K562 (cell line): ENCODE results near the gene BCAR3. TPM values are rescaled to one million over a fixed set of nuclear protein-coding genes. Genes with fewer than 3 reads are reported as not detected.

Experiments
- ATAC-seq: fragments of 200-7000 bp; cut with Tn5 transposase; 3 replicates; pipeline ENCODE4 v1.9.1; 2020; ENCODE audit warnings: moderate library complexity
- BruUV-seq: library from RNA; stranded (reverse); fragments of 400-500 nt; replicated peaks from 2 replicates; lab custom pipeline; 2021; lab: Mats Ljungman, UMichigan
- CTCF ChIA-PET: fragments of 300-600 bp; formaldehyde crosslinking; extraction: SDS; loops from one replicate; lab custom pipeline; 2021; ENCODE audit warnings: low intra/inter-chr PET ratio; lab: Yijun Ruan, JAX
- POLR2A ChIA-PET: fragments of 300-600, 350-650 bp; sonication (Branson Sonifier 250); formaldehyde crosslinking; extraction: SDS; loops from one replicate; lab custom pipeline; 2021; ENCODE audit warnings: antibody characterized with exemption, inconsistent platforms; lab: Yijun Ruan, JAX
- DNase-seq, 4 experiments: peaks; one replicate each; pipeline versions ENCODE4 v3.0.0 to v3.0.0-alpha.2; 2011 to 2018; ENCODE audit warnings: low spot score in 3 of 4, mixed read lengths in 3 of 4; ENCODE audit errors: extremely low read depth in 1 of 4
- FAIRE-seq: peaks from 2 replicates; lab custom pipeline; 2011; peaks lifted over from hg19 to GRCh38; lab: Jason Lieb, UNC
- H2AFZ ChIP-seq: 2 replicates; pipeline ENCODE4 v1.6.0; 2011; ENCODE audit warnings: low read depth, low read length, control low read depth, inconsistent platforms
- H3K27ac ChIP-seq: fragments of 200-600 bp; 3 replicates; pipeline ENCODE4 v1.8.0; 2011; ENCODE audit warnings: low read depth, mild to moderate bottlenecking, control low read depth, inconsistent platforms, low read length, moderate library complexity, mixed read lengths; ENCODE audit errors: extremely low read depth
- H3K27me3 ChIP-seq, 2 experiments: fragments of 300-600 bp in 1 of 2; 2 replicates in 1 of 2; 3 replicates in 1 of 2; pipeline versions ENCODE4 v1.6.0 to v1.8.0; 2011; ENCODE audit warnings: inconsistent platforms in 2 of 2, low read length in 2 of 2, mild to moderate bottlenecking in 1 of 2, mixed read lengths in 1 of 2, moderate library complexity in 1 of 2; ENCODE audit not compliant: control insufficient read depth in 2 of 2, insufficient read depth in 2 of 2
- H3K36me3 ChIP-seq: fragments of 300-600 bp; 3 replicates; pipeline ENCODE4 v1.8.0; 2011; ENCODE audit warnings: mild to moderate bottlenecking, low read length, inconsistent platforms; ENCODE audit not compliant: control insufficient read depth, insufficient read depth
- H3K4me1 ChIP-seq, 2 experiments: fragments of 200-600 bp in 1 of 2; replicated peaks in 1 of 2; 2 replicates in 1 of 2; 3 replicates in 1 of 2; pipeline versions ENCODE4 v1.5.1 to v1.8.0; 2011; ENCODE audit warnings: inconsistent platforms in 2 of 2, low read length in 2 of 2, mild to moderate bottlenecking in 1 of 2, mixed read lengths in 1 of 2, moderate library complexity in 1 of 2; ENCODE audit not compliant: control insufficient read depth in 2 of 2, insufficient read depth in 2 of 2
- H3K4me2 ChIP-seq: 2 replicates; pipeline ENCODE4 v1.6.1; 2011; ENCODE audit warnings: low read length, control low read depth, inconsistent platforms, mixed read lengths; ENCODE audit not compliant: insufficient read depth
- H3K4me3 ChIP-seq: fragments of 200-600 bp; sonication (generic), shearing (Covaris generic); 2 replicates; pipeline ENCODE4 v1.5.1; 2016; ENCODE audit warnings: control low read depth, inconsistent platforms
- H3K79me2 ChIP-seq: fragments of 200-600 bp; 3 replicates; pipeline ENCODE4 v1.8.0; 2011; ENCODE audit warnings: low read length, inconsistent platforms; ENCODE audit not compliant: control insufficient read depth, insufficient read depth
- H3K9ac ChIP-seq, 2 experiments: 2 replicates each; pipeline versions ENCODE4 v1.6.0 to v1.6.1; 2011; ENCODE audit warnings: low read depth in 2 of 2, low read length in 2 of 2, control low read depth in 1 of 2, inconsistent platforms in 1 of 2, mild to moderate bottlenecking in 1 of 2, mixed read lengths in 1 of 2; ENCODE audit not compliant: insufficient read depth in 1 of 2
- H3K9me1 ChIP-seq: one replicate; pipeline ENCODE4 v1.6.0; 2011; ENCODE audit warnings: inconsistent platforms, mild to moderate bottlenecking, low read length, moderate library complexity; ENCODE audit not compliant: control insufficient read depth, insufficient read depth
- H3K9me3 ChIP-seq: replicated peaks from 2 replicates; pipeline ENCODE4 v1.5.1; 2011; ENCODE audit warnings: low read depth, low read length, inconsistent platforms; ENCODE audit not compliant: control insufficient read depth, insufficient read depth
- H4K20me1 ChIP-seq: replicated peaks from 2 replicates; pipeline ENCODE4 v1.6.1; 2011; ENCODE audit warnings: low read length, inconsistent platforms, mixed read lengths; ENCODE audit not compliant: control insufficient read depth, insufficient read depth
- ARHGAP35 ChIP-seq: fragments of 450-650 bp; IDR thresholded peaks from 2 replicates; pipeline ENCODE4 v1.6.1; 2018; ENCODE audit not compliant: partially characterized antibody
- CAMTA2 ChIP-seq: fragments of 250-450 bp; sonication (Bioruptor Pico); conservative IDR thresholded peaks from 2 replicates; pipeline ENCODE4 v1.5.1; 2022
- CBX5 ChIP-seq: IDR thresholded peaks from 2 replicates; pipeline ENCODE4 v1.6.1; 2014; ENCODE audit warnings: low read depth, borderline replicate concordance
- ESRRB ChIP-seq: fragments of 250-450 bp; sonication (Bioruptor Pico); IDR thresholded peaks from 2 replicates; pipeline ENCODE4 v1.5.0; 2020; ENCODE audit warnings: mild to moderate bottlenecking, moderate library complexity, borderline replicate concordance
- FOS ChIP-seq: IDR thresholded peaks from 3 replicates; pipeline ENCODE4 v1.6.1; 2011; ENCODE audit not compliant: insufficient read length; ENCODE audit errors: extremely low read depth
- FOSL1 ChIP-seq: fragments of 200-800 bp; sonication (Bioruptor generic); conservative IDR thresholded peaks from 2 replicates; pipeline ENCODE4 v1.6.1; 2016; ENCODE audit warnings: missing genetic modification characterization, missing compliant biosample characterization
- KHSRP ChIP-seq: fragments of 450-650 bp; IDR thresholded peaks from 2 replicates; pipeline ENCODE4 v1.6.1; 2017
- SMARCC2 ChIP-seq: fragments of 450-650 bp; IDR thresholded peaks from 2 replicates; pipeline ENCODE4 v1.6.1; 2017; ENCODE audit warnings: antibody characterized with exemption, moderate library complexity, mild to moderate bottlenecking, low read depth
- ZBTB1 ChIP-seq: sonication (generic); formaldehyde crosslinking; IDR thresholded peaks from 2 replicates; pipeline ENCODE4 v1.8.1; 2023; ENCODE audit warnings: missing genetic modification reagents, low read depth, mild to moderate bottlenecking, borderline replicate concordance
- ZBTB7A ChIP-seq: IDR thresholded peaks from 2 replicates; pipeline ENCODE4 v1.6.1; 2011; ENCODE audit warnings: low read depth, mild to moderate bottlenecking, low read length, moderate library complexity, borderline replicate concordance; ENCODE audit not compliant: control insufficient read depth
- ZNF197 ChIP-seq: fragments of 200-800 bp; sonication (Bioruptor generic); IDR thresholded peaks from 2 replicates; pipeline ENCODE4 v1.6.1; 2016; ENCODE audit warnings: low read depth, missing genetic modification characterization, missing compliant biosample characterization
- WGBS: fragments of 100-300 bp; shearing (Covaris generic); methylation state at CpG from one replicate; pipeline ENCODE4 v1.1.6; 2016; ENCODE audit warnings: low coverage, mixed read lengths; ENCODE audit not compliant: insufficient coverage; ENCODE audit errors: missing lambda C conversion rate; 5-methylcytosine and 5-hydroxymethylcytosine counted together
- in situ Hi-C: fragments of 300-500 bp; cut with MboI; formaldehyde crosslinking; loops from 4 replicates; pipeline ENCODE4 v1.15.0; 2018; ENCODE audit warnings: inconsistent platforms, mixed read lengths
- intact Hi-C: fragments of 100-400 bp; cut with micrococcal nuclease; formaldehyde crosslinking; loops from 2 replicates; pipeline ENCODE4 v1.14.2; 2022
- polyA plus RNA-seq, 8 experiments: library from polyadenylated mRNA; depleted of rRNA in 4 of 8; stranded (reverse) in 5 of 8; unstranded in 3 of 8; fragments of >200 nt; fragmentation: Nextera tagmentation in 2 of 8; fragmentation: Illumina TruSeq in 1 of 8; extraction: Ambion mirVana in 2 of 8; extraction: Trizol in 1 of 8; gene quantifications; 2 replicates each; pipeline versions ENCODE4 v1.2.1 to v1.2.3, GENCODE V29; 2011 to 2014; ENCODE audit warnings: inconsistent platforms in 1 of 8, missing spikeins in 1 of 8
- total RNA-seq, 7 experiments: library from RNA; depleted of rRNA in 6 of 7; stranded (reverse); fragments of >200 nt in 6 of 7; fragmentation: Illumina TruSeq in 2 of 7; extraction: Trizol in 2 of 7; gene quantifications; 2 replicates each; pipeline versions ENCODE4 v1.2.1 to v1.2.3, GENCODE V29; 2011 to 2021; ENCODE audit warnings: low replicate concordance in 1 of 7
- TF ChIP-seq, protein P1 (sequence below): fragments of 250-450 bp; sonication (Bioruptor Pico); IDR thresholded peaks from 2 replicates; pipeline ENCODE4 v1.8.0; 2022; ENCODE audit warnings: inconsistent platforms
- TF ChIP-seq, protein P2 (sequence below): fragments of 450-650 bp; IDR thresholded peaks from 2 replicates; pipeline ENCODE4 v1.6.1; 2016; ENCODE audit warnings: antibody characterized with exemption
- TF ChIP-seq, protein P3 (sequence below): IDR thresholded peaks from 2 replicates; pipeline ENCODE4 v1.6.1; 2014; ENCODE audit warnings: antibody characterized with exemption
- TF ChIP-seq, protein P4 (sequence below): fragments of 250-450 bp; sonication (Bioruptor Pico); IDR thresholded peaks from 2 replicates; pipeline ENCODE4 v1.4.0; 2020; ENCODE audit warnings: mild to moderate bottlenecking, moderate library complexity, borderline replicate concordance
- TF ChIP-seq, protein P5 (sequence below): fragments of 250-450 bp; sonication (Bioruptor Pico); IDR thresholded peaks from 2 replicates; pipeline ENCODE4 v1.8.0; 2021; ENCODE audit warnings: borderline replicate concordance, mild to moderate bottlenecking, moderate library complexity; ENCODE audit not compliant: poor library complexity, severe bottlenecking

The BCAR3 gene
- total and polyA plus RNA-seq, 9 of the 15 experiments (the other 6 are each of a cell fraction or from before 2014, with no cell fraction given), result 1.8 to 6.3 (median 3.8) TPM

DNA sequence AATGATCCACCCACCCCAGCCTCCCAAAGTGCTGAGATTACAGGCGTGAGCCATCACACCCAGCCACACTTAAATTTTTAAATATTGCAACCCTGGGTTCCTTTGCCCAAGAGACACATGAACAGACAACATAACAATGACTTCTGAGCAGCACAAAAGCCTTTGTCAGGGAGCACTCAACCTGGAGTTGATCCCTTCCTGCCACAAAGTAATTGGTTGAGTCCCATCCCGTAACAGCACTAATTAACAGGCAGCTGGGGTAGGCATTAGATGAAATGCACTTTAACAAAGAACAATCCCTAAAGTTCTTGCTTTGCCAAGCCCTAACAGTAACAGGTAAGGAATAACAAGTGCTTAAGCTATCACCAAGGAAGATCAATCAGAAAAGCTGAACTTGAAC lies 5.9 kb upstream of the BCAR3 start:
- H3K4me1 ChIP-seq, result no peaks in the 10 kb centered on the region
- 11% methylated on average over 2 of the region's 2 CpGs for WGBS
- TF ChIP-seq, protein P1, sequence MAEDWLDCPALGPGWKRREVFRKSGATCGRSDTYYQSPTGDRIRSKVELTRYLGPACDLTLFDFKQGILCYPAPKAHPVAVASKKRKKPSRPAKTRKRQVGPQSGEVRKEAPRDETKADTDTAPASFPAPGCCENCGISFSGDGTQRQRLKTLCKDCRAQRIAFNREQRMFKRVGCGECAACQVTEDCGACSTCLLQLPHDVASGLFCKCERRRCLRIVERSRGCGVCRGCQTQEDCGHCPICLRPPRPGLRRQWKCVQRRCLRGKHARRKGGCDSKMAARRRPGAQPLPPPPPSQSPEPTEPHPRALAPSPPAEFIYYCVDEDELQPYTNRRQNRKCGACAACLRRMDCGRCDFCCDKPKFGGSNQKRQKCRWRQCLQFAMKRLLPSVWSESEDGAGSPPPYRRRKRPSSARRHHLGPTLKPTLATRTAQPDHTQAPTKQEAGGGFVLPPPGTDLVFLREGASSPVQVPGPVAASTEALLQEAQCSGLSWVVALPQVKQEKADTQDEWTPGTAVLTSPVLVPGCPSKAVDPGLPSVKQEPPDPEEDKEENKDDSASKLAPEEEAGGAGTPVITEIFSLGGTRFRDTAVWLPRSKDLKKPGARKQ (CRISPR knock-in tag), result no peak
- TF ChIP-seq ARHGAP35 (no peak), ZBTB1 (CRISPR knock-in tag) (no peak), CAMTA2 (CRISPR knock-in tag) (no peak), KHSRP (no peak), FOS (no peak), ZNF197 (CRISPR knock-in tag) (no peak), ESRRB (CRISPR knock-in tag) (no peak), CBX5 (no peak), ZBTB7A (no peak), FOSL1 (no peak), SMARCC2 (no peak)
- TF ChIP-seq, protein P2, sequence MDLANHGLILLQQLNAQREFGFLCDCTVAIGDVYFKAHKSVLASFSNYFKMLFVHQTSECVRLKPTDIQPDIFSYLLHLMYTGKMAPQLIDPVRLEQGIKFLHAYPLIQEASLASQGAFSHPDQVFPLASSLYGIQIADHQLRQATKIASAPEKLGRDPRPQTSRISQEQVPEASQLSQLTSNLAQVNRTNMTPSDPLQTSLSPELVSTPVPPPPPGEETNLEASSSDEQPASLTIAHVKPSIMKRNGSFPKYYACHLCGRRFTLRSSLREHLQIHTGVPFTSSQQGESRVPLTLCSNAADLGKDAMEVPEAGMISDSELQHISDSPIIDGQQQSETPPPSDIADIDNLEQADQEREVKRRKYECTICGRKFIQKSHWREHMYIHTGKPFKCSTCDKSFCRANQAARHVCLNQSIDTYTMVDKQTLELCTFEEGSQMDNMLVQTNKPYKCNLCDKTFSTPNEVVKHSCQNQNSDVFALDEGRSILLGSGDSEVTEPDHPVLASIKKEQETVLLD, result no peak
- TF ChIP-seq, protein P3, sequence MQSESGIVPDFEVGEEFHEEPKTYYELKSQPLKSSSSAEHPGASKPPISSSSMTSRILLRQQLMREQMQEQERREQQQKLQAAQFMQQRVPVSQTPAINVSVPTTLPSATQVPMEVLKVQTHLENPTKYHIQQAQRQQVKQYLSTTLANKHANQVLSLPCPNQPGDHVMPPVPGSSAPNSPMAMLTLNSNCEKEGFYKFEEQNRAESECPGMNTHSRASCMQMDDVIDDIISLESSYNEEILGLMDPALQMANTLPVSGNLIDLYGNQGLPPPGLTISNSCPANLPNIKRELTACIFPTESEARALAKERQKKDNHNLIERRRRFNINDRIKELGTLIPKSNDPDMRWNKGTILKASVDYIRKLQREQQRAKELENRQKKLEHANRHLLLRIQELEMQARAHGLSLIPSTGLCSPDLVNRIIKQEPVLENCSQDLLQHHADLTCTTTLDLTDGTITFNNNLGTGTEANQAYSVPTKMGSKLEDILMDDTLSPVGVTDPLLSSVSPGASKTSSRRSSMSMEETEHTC, result no peak
- TF ChIP-seq, protein P4, sequence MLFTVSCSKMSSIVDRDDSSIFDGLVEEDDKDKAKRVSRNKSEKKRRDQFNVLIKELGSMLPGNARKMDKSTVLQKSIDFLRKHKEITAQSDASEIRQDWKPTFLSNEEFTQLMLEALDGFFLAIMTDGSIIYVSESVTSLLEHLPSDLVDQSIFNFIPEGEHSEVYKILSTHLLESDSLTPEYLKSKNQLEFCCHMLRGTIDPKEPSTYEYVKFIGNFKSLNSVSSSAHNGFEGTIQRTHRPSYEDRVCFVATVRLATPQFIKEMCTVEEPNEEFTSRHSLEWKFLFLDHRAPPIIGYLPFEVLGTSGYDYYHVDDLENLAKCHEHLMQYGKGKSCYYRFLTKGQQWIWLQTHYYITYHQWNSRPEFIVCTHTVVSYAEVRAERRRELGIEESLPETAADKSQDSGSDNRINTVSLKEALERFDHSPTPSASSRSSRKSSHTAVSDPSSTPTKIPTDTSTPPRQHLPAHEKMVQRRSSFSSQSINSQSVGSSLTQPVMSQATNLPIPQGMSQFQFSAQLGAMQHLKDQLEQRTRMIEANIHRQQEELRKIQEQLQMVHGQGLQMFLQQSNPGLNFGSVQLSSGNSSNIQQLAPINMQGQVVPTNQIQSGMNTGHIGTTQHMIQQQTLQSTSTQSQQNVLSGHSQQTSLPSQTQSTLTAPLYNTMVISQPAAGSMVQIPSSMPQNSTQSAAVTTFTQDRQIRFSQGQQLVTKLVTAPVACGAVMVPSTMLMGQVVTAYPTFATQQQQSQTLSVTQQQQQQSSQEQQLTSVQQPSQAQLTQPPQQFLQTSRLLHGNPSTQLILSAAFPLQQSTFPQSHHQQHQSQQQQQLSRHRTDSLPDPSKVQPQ (CRISPR knock-in tag), result no peak
- TF ChIP-seq, protein P5, sequence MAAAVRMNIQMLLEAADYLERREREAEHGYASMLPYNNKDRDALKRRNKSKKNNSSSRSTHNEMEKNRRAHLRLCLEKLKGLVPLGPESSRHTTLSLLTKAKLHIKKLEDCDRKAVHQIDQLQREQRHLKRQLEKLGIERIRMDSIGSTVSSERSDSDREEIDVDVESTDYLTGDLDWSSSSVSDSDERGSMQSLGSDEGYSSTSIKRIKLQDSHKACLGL (CRISPR knock-in tag), result no peak

More for the DNA sequence above, 5.9 kb upstream of the BCAR3 start:
- Histone ChIP-seq H3K9me3 (no peaks in the 10 kb centered on the region), H3K27me3 (peaks cover 13 to 25% of the 10 kb centered on the region in 2 experiments; a peak in 4 of 5 replicates), H3K9me1 (no peaks in the 10 kb centered on the region), H3K79me2 (no peaks in the 10 kb centered on the region), H4K20me1 (no peaks in the 10 kb centered on the region), H3K4me2 (no peak overlapping the region), H3K9ac (no peak overlapping the region), H3K27ac (no peak overlapping the region), H2AFZ (no peak overlapping the region), H3K36me3 (no peaks in the 10 kb centered on the region), H3K4me3 (no peak overlapping the region)
- in situ Hi-C loops, result no loop called here
- CTCF ChIA-PET, result no interaction called here
- no TSS peak for BruUV-seq
- POLR2A ChIA-PET, result interaction anchor here (1.1 kb wide), 1 partner anchor 11 kb away, joined by 3 read pairs; no protein-coding TSS in a partner anchor
- no peak for DNase-seq
- no peak for ATAC-seq
- intact Hi-C loops, result no loop called here
- FAIRE-seq, result no peak
